Esophagus squamous epithelium (tissue), 4 donors: ENCODE measurements around the gene OR8B3.

Source experiments
- POLR2A ChIP-seq, 4 donors: fragments of 450-650 bp; IDR thresholded peaks; one replicate each; pipeline ENCODE4 v1.6.1; 2017; ENCODE audit warnings: antibody characterized with exemption in 4 of 4, mild to moderate bottlenecking in 4 of 4, moderate library complexity in 3 of 4
- TF ChIP-seq, protein P1 (sequence below), 6 experiments: fragments of 450-650 bp in 4 of 6; fragments of 200-600 bp in 2 of 6; sonication (generic) in 2 of 6; IDR thresholded peaks; one replicate each; pipeline ENCODE4 v1.5.1; 2016 to 2019; ENCODE audit warnings: antibody characterized with exemption in 6 of 6, mild to moderate bottlenecking in 4 of 6, moderate library complexity in 4 of 6

GRCh38 chr11:124421043-124421442, 22.2 kb upstream of the OR8B3 start:
- TF ChIP-seq, protein P1, sequence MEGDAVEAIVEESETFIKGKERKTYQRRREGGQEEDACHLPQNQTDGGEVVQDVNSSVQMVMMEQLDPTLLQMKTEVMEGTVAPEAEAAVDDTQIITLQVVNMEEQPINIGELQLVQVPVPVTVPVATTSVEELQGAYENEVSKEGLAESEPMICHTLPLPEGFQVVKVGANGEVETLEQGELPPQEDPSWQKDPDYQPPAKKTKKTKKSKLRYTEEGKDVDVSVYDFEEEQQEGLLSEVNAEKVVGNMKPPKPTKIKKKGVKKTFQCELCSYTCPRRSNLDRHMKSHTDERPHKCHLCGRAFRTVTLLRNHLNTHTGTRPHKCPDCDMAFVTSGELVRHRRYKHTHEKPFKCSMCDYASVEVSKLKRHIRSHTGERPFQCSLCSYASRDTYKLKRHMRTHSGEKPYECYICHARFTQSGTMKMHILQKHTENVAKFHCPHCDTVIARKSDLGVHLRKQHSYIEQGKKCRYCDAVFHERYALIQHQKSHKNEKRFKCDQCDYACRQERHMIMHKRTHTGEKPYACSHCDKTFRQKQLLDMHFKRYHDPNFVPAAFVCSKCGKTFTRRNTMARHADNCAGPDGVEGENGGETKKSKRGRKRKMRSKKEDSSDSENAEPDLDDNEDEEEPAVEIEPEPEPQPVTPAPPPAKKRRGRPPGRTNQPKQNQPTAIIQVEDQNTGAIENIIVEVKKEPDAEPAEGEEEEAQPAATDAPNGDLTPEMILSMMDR (IDR thresholded peaks at IDR 0.05), result no peak
- TF ChIP-seq POLR2A (IDR thresholded peaks at IDR 0.05), result no peak
